ENCODE measurements around the gene COX5A.

- TF ChIP-seq CTCF (IDR thresholded peaks at IDR 0.05) (no peak), POLR2A (IDR thresholded peaks at IDR 0.05) (no peak)
These were observed 40.6 kb upstream of the COX5A start for GRCh38 chr15:74978503-74978902.

All from right lobe of liver (tissue), 4 donors.